GM18858 (cell line): ENCODE measurements around the gene HS3ST3A1.

Source experiments
- ATAC-seq: cut with Tn5 transposase; IDR thresholded peaks from one replicate; pipeline ENCODE4 v1.9.1; 2021; ENCODE audit not compliant: unreplicated experiment

Gene HS3ST3A1

DNA sequence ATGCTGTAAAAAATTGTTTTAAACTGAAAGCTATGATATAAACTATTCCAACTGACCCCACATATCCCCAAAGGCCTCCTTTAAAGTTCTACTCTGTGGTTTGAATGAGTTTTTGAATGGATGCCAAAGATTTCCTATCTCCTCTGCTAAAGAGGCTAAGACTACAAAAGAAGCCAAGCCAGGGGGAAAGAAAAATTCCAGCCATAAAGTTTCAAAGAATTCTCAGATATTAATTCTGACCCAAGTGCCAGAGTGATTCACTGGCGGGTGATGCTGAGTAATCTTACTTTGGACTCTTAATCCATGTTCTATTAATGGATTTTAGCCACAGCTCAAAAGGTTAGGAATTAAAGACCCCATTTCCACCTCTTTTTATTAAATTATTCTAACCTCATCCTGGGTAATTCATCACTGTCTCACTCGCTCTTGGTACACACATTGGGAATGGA lies 60.7 kb downstream of the HS3ST3A1 start:
- no peak for ATAC-seq

- no peak for ATAC-seq
Observed at GRCh38 chr17:13540546-13540945, 61.2 kb downstream of the HS3ST3A1 start.

- no peak for ATAC-seq
Observed at GRCh38 chr17:13539421-13539820, 62.3 kb downstream of the HS3ST3A1 start.

DNA sequence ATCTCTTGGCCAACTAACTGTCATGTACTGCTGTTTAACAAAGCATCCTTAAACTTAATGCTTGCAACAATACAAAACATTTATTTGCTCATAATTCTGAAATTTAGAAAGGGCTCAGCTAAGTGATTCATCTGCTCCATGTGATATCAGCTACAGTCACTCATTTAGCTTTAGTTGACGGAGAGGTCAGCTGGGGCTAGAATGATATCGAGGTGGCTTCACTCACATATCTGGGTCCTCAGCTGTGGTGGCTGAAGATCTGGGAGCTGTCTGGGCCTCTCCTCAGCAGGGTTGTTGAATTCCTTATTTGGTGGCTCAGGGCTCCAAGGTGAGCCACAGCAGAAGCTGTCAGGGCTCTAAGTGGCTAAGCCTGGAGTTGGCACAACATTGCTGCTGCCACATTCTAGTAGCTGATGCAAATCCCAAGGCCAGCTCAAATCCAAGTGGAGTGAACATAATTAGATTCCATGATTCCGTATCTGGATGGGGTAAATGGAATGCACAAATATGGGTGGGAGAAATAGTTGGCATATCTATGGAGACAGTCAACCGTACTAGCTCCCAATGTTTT lies 62.8 kb downstream of the HS3ST3A1 start:
- no peak for ATAC-seq

DNA sequence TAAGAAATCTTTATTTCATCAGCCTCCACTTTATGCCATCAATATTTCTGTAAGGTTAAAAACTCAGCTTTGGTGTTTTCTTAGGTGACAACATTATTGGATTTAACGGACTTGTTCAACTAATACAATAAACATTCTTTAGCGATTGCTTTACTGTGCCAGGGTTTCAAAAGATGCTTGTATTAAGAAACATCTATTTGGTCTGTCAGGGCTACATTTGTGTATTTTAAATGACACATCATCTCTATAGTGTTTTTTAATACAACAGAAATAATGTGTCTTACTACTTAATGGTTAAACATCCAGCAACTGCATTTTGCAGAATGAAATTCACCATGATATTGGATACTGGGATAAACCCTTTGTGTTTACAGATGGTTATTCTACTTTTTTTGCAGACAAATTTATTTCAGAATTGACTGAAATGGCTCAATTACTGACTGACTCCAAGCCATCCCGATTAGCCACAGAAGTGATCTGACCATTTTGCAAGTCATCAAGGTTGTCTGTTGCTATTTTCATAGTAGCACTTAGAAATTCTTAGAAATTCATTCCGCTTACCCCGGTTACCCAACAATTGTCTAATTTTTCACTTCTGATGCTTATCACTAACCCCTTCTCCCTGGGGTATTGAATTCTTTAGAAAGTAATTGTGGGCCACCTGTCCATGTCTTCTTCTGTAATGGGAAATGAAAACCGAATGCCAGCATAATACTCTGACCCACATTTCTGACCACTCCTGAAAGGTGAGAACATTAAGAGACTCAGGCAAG lies 63.7 kb downstream of the HS3ST3A1 start:
- ATAC-seq, result no peak

GRCh38 chr17:13537167-13537731 lies 64.5 kb downstream of the HS3ST3A1 start:
- no peak for ATAC-seq

- no peak for ATAC-seq
Observed at GRCh38 chr17:13534946-13535345, 66.8 kb downstream of the HS3ST3A1 start.

DNA sequence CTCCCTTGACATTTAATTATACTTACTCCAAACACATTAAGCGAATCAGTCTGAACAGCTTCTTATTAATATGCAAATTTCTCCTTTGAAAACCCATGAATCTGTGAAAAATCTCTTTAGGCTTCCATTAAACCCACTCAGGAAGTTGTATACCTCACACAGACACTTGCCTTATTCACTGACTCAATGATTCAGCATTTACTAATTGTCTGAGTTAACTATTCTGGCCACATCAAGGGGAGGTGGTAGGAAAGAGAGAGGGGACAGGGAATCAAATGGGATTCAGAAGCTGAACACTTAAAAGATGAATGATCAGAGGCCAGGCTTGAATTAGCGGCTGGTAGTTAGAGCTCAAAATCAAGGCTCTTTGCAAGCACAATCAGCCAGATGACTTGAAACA lies 70.0 kb downstream of the HS3ST3A1 start:
- no peak for ATAC-seq

- no peak for ATAC-seq
Observed at GRCh38 chr17:13525876-13526275, 75.9 kb downstream of the HS3ST3A1 start.

DNA sequence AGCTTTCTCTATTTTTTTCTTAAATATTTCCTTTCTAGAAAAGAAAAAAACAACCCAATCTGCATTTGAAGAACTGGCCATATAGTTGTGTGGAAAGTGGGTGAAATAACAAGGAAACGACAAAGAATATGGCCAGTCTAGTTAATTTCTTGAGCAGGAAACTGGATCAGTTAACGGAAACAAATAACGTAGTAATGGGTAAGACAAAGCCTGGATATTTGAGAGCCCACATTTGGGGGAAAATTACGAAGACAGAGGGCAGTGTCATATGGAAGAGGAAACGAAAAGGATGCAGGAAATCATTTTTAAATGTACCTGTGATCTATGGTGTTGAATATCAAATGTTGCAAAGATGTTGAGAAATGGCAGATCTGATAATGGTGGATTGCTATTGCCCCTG lies 78.6 kb downstream of the HS3ST3A1 start:
- no peak for ATAC-seq

DNA sequence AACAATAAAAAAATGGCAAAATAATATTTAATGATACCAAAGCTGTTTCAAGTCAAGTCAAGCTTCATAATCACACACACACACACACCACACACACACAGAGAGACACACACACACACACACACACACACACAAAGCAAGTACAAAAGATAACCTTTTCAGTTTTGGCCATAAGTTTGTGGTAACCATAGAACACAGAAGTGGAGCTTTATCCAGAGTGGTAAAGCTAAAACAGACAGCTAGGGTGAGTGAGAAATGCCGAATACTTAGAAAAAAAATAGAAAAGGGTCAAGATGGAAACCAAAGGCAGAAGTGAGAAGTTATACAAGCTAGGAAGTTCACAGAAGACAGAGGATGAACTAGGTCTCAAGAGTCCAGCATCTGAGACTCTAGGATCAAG lies 79.0 kb downstream of the HS3ST3A1 start:
- ATAC-seq, result no peak

DNA sequence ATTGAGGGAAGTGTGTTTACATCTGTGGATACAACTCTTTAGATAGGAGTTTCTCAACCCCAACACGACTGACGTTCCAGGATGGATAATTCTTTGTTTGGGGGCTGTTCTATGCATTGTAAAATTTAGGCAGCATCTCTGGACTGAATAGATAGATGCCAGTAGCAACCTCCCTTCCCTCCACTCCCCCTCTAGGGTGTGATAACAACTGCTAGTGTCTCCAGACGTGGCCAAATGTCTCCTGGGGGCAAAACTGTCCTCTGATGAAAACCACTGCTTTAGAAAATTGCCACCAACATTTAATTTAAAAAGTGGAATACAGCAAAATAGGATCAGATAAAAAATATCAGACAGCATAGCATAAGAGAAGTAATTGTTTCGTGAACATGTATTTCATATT lies 79.9 kb downstream of the HS3ST3A1 start:
- ATAC-seq, result no peak

DNA sequence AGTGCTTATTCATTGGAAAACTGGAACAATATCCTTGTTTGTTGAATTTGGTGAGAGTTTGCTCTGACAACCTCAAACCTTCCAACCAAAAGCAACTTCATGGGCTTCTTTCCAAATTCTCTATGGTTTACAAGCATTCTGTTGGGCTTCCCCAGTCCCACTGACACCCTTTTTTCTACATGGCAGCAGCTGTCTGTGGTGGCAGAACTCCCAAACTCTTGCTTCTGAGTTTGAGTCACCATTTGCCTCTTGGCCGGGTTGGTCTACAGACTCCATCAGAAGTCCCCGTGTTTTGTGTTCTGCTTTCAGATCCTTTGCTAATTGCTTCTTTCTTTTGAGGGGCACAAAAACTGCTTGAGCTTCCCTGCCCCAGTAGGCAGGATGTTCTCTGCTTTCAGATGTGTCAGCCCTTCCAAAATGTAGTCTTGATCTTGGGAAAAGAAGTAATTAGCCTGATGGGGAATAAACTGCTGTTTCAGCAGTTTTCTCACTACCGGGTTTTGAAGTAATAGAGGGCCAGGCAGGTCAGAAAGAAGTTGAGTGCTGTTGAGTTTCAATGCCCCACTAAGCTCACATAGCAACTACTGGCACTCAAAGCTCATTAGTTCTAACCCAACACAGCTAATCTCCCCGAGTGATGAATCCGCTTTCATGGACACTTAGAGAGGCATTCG lies 80.7 kb downstream of the HS3ST3A1 start:
- no peak for ATAC-seq

GRCh38 chr17:13518261-13519000 lies 83.3 kb downstream of the HS3ST3A1 start:
- no peak for ATAC-seq

- ATAC-seq, result no peak
Observed at GRCh38 chr17:13513039-13513405, 88.7 kb downstream of the HS3ST3A1 start.

GRCh38 chr17:13510062-13510461 lies 91.7 kb downstream of the HS3ST3A1 start:
- no peak for ATAC-seq

- no peak for ATAC-seq
Observed at GRCh38 chr17:13509527-13509926, 92.2 kb downstream of the HS3ST3A1 start.

- ATAC-seq, result no peak
Observed at GRCh38 chr17:13508896-13509295, 92.8 kb downstream of the HS3ST3A1 start.

GRCh38 chr17:13503526-13503925 lies 98.2 kb downstream of the HS3ST3A1 start:
- no peak for ATAC-seq

DNA sequence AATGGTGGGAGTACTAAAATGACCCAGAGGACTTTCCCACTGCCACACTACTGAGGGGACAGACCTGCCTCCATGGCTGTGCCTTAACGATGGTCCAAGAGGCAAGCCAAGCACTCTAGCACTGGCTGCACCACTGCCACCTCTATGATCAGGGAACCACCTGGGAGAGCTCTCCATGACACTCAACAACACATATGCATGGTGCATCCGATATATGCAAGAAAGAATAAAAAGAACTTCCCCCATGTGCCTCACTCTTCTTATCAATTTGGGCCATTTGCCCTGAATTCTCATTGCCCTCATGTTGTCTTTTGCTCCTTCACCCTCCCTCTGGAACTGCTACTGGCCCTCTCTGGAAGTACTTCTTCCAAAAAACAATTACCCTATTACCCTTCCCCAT lies 99.5 kb downstream of the HS3ST3A1 start:
- ATAC-seq, result no peak

- no peak for ATAC-seq
Observed at GRCh38 chr17:13500947-13501346, 100.8 kb downstream of the HS3ST3A1 start.
